ENCODE measurements around the gene PHACTR1.
"Not testable (repeated sequence)": the region's sequence is repeated elsewhere in the genome, so short reads cannot be mapped to it uniquely, and the experiment has no call there.

The PHACTR1 gene

GRCh38 chr6:13307508-13307995, 591.0 kb downstream of the PHACTR1 start:
- no peak for DNase-seq (ENCODE audit: low read depth in 2 of 2)

GRCh38 chr6:13308332-13308731, 591.8 kb downstream of the PHACTR1 start:
- DNase-seq (ENCODE audit: low read depth in 2 of 2) = no peak

- DNase-seq (ENCODE audit: low read depth in 2 of 2) = no peak
Measured at GRCh38 chr6:13311155-13311554, 594.6 kb downstream of the PHACTR1 start.

GRCh38 chr6:13314806-13315205, 598.2 kb downstream of the PHACTR1 start:
- no peak for DNase-seq (ENCODE audit: low read depth in 2 of 2)

- DNase-seq (ENCODE audit: low read depth in 2 of 2) = no peak
Measured at GRCh38 chr6:13315896-13316295, 599.3 kb downstream of the PHACTR1 start.

GRCh38 chr6:13318821-13319220, 602.3 kb downstream of the PHACTR1 start:
- no peak for DNase-seq (ENCODE audit: low read depth in 2 of 2)

GRCh38 chr6:13319891-13320564, 603.5 kb downstream of the PHACTR1 start:
- DNase-seq (ENCODE audit: low read depth in 2 of 2) = no peak

GRCh38 chr6:13326031-13326586, 609.5 kb downstream of the PHACTR1 start:
- not testable (repeated sequence) for DNase-seq (ENCODE audit: low read depth in 2 of 2)

- DNase-seq (ENCODE audit: low read depth in 2 of 2) = no peak
Measured at GRCh38 chr6:13327691-13328075, 611.1 kb downstream of the PHACTR1 start.

- peak; percentile 74 to 78 for DNase-seq (ENCODE audit: low read depth in 2 of 2)
Measured at GRCh38 chr6:13328076-13328874, 611.7 kb downstream of the PHACTR1 start, which contains the start of gene TBC1D7. Gene TBC1D7, minus strand, starts transcription at chr6:13328537. Its CDS starts 1,639 bp downstream, at chr6:13326898.

GRCh38 chr6:13328875-13329183, 612.3 kb downstream of the PHACTR1 start:
- no peak for DNase-seq (ENCODE audit: low read depth in 2 of 2)

- DNase-seq (ENCODE audit: low read depth in 2 of 2) = no peak
Measured at GRCh38 chr6:13331516-13332348, 615.2 kb downstream of the PHACTR1 start.

GRCh38 chr6:13332349-13332706, 615.8 kb downstream of the PHACTR1 start:
- DNase-seq (ENCODE audit: low read depth in 2 of 2) = no peak

GRCh38 chr6:13334953-13335352, 618.4 kb downstream of the PHACTR1 start:
- no peak for DNase-seq (ENCODE audit: low read depth in 2 of 2)

GRCh38 chr6:13336553-13336952, 620.0 kb downstream of the PHACTR1 start:
- DNase-seq (ENCODE audit: low read depth in 2 of 2) = peak; percentile 95

GRCh38 chr6:13338038-13338437, 621.5 kb downstream of the PHACTR1 start:
- no peak for DNase-seq (ENCODE audit: low read depth in 2 of 2)
